Right lobe of liver (tissue), 6 donors: ENCODE data around the gene ZBTB25. TPM values are rescaled to one million over a fixed set of nuclear protein-coding genes. Genes with fewer than 3 reads are reported as not detected.
A peak's percentile ranks its signal among the peaks of the same experiment; 100 is the strongest.

ENCODE experiments used
- ATAC-seq, 4 donors: fragments of 200-7000 bp; cut with Tn5 transposase; one replicate each; pipeline ENCODE4 v1.9.1; 2020; ENCODE audit warnings: mild to moderate bottlenecking in 4 of 4, moderate library complexity in 4 of 4
- DNase-seq, 3 donors: peaks; one replicate each; pipeline ENCODE4 v3.0.0-alpha.2; 2020
- H3K27ac ChIP-seq, 3 donors: fragments of 200-600 bp; one replicate each; pipeline ENCODE4 v1.8.0; 2022
- H3K27me3 ChIP-seq, 2 donors: fragments of 200-600 bp; one replicate each; pipeline ENCODE4 v1.8.0; 2022
- H3K36me3 ChIP-seq, 4 donors: fragments of 200-600 bp; sonication (generic) in 1 of 4; one replicate each; pipeline versions ENCODE4 v1.5.1 to v1.8.0; 2017 to 2022; ENCODE audit warnings: control low read depth in 1 of 4
- H3K4me1 ChIP-seq, 4 donors: fragments of 200-600 bp; sonication (generic) in 1 of 4; one replicate each; pipeline versions ENCODE4 v1.5.1 to v1.8.0; 2017 to 2022; ENCODE audit warnings: control low read depth in 1 of 4
- H3K4me3 ChIP-seq, 3 donors: fragments of 200-600 bp; one replicate each; pipeline ENCODE4 v1.8.0; 2022
- H3K9me3 ChIP-seq, 4 donors: fragments of 200-600 bp; sonication (generic) in 1 of 4; one replicate each; pipeline versions ENCODE4 v1.5.1 to v1.8.0; 2017 to 2022; ENCODE audit warnings: control low read depth in 1 of 4
- CTCF ChIP-seq, 4 donors: fragments of 200-600 bp in 3 of 4; fragments of 450-650 bp in 1 of 4; IDR thresholded peaks; one replicate each; pipeline versions ENCODE4 v1.5.1 to v1.8.0; 2016 to 2022; ENCODE audit warnings: antibody characterized with exemption in 4 of 4, mild to moderate bottlenecking in 2 of 4
- POLR2A ChIP-seq: fragments of 450-650 bp; IDR thresholded peaks from one replicate; pipeline ENCODE4 v1.6.1; 2017; ENCODE audit warnings: antibody characterized with exemption, mild to moderate bottlenecking
- WGBS: methylation state at CpG from one replicate; pipeline ENCODE4 v1.1.6; 2018; ENCODE audit warnings: low coverage, low lambda C conversion rate; ENCODE audit not compliant: insufficient coverage; ENCODE audit errors: missing lambda C conversion rate; 5-methylcytosine and 5-hydroxymethylcytosine counted together
- intact Hi-C, 2 donors: fragments of 100-400 bp; cut with DNase I; formaldehyde crosslinking; loops; one replicate each; pipeline versions ENCODE4 v1.11.2 to v1.14.1; 2022
- total RNA-seq, 6 experiments: library from RNA; depleted of rRNA in 2 of 6; stranded (reverse); fragments of >200 nt in 2 of 6; fragmentation: NEBNext Ultra II Directional in 3 of 6; extraction: Animal tissue kit (Norgen Biotek cat#: 25700) in 3 of 6; gene quantifications; one replicate each; pipeline versions ENCODE4 v1.1.0 to v1.2.4, GENCODE V29; 2016 to 2023
- donor health status: DM: no; HTN: yes; CAD: no.
- donor health status: DM: no; HTN: no; CAD: no.
- donor health status: DM: no; HTN: no; CAD: no.
- donor health status: DM: no; HTN: yes; CAD: no.
- donor health status: DM: no; HTN: yes; CAD: no.

Gene ZBTB25
- total RNA-seq, 6 experiments from 2014 or later, result 5.5 to 6.2 (median 5.7) TPM

- TF ChIP-seq CTCF (IDR thresholded peaks at IDR 0.05) (no peak), POLR2A (no peak)
- ATAC-seq, result peak; percentile 33 to 73 (median 50)
- Histone ChIP-seq H3K27ac (no peak overlapping the region), H3K36me3 (peaks cover 0 to 100% (median 52%) of the 10 kb centered on the region in 4 donors), H3K4me3 (no peak overlapping the region), H3K4me1 (no peaks in the 10 kb centered on the region), H3K9me3 (no peaks in the 10 kb centered on the region), H3K27me3 (no peaks in the 10 kb centered on the region)
- intact Hi-C loops, result no loop called here
- 47% methylated on average over 3 of the region's 3 CpGs for WGBS
- no peak for DNase-seq
These were observed 63.1 kb downstream of the ZBTB25 start for GRCh38 chr14:64440494-64440893.

- H3K36me3 ChIP-seq, result peaks cover 0 to 99% (median 54%) of the 10 kb centered on the region in 4 donors
- ATAC-seq, result no peak
- intact Hi-C loops, result no loop called here
- 98% methylated on average over 6 of the region's 6 CpGs for whole genome bisulfite sequencing
- TF ChIP-seq POLR2A, result no peak
- TF ChIP-seq CTCF (IDR thresholded peaks at IDR 0.05), result no peak
- DNase-seq, result no peak
- no peaks in the 10 kb centered on the region for H3K27me3 ChIP-seq
- H3K9me3 ChIP-seq, result no peaks in the 10 kb centered on the region
- H3K27ac ChIP-seq, result no peak overlapping the region
- H3K4me3 ChIP-seq, result no peak overlapping the region
- H3K4me1 ChIP-seq, result no peaks in the 10 kb centered on the region
These were observed 64.5 kb downstream of the ZBTB25 start for GRCh38 chr14:64439141-64439540.

GRCh38 chr14:64438181-64438841, 65.3 kb downstream of the ZBTB25 start:
- peaks cover 0 to 99% (median 53%) of the 10 kb centered on the region in 4 donors for H3K36me3 ChIP-seq
- no peak overlapping the region for H3K27ac ChIP-seq
- no peak for ATAC-seq

GRCh38 chr14:64434528-64434927, 69.1 kb downstream of the ZBTB25 start:
- TF ChIP-seq CTCF (IDR thresholded peaks at IDR 0.05), result no peak
- TF ChIP-seq POLR2A, result no peak
- Histone ChIP-seq H3K4me3 (no peak overlapping the region), H3K36me3 (peaks cover 0 to 99% (median 58%) of the 10 kb centered on the region in 4 donors), H3K4me1 (no peaks in the 10 kb centered on the region), H3K9me3 (no peaks in the 10 kb centered on the region), H3K27ac (no peak overlapping the region), H3K27me3 (no peaks in the 10 kb centered on the region)
- 71% methylated on average over 3 of the region's 3 CpGs for WGBS
- intact Hi-C loops, result no loop called here
- DNase-seq, result no peak
- no peak for ATAC-seq

More at GRCh38 chr14:64438181-64438841, 65.3 kb downstream of the ZBTB25 start:
- H3K27me3 ChIP-seq, result no peaks in the 10 kb centered on the region
- no peaks in the 10 kb centered on the region for H3K9me3 ChIP-seq
- H3K4me1 ChIP-seq, result no peaks in the 10 kb centered on the region
- 79% methylated on average over 3 of the region's 3 CpGs for WGBS
- H3K4me3 ChIP-seq, result no peak overlapping the region
- intact Hi-C loops, result no loop called here
- TF ChIP-seq POLR2A (no peak), CTCF (IDR thresholded peaks at IDR 0.05) (no peak)
- DNase-seq, result no peak
